H1 (cell line): Measurements from ENCODE around the gene OLFML2B. TPM values are rescaled to one million over a fixed set of nuclear protein-coding genes. Genes with fewer than 3 reads are reported as not detected.

Experiments used
- CTCF ChIA-PET: fragments of 300-600 bp; sonication (Branson Sonifier 250); formaldehyde crosslinking; loops from one replicate; lab custom pipeline; 2021; ENCODE audit not compliant: partially characterized antibody; lab: Charles Lee
- POLR2A ChIA-PET: fragments of 300-600 bp; sonication (Branson Sonifier 250); formaldehyde crosslinking; loops from one replicate; lab custom pipeline; 2021; ENCODE audit warnings: inconsistent platforms; ENCODE audit not compliant: partially characterized antibody; lab: Charles Lee
- DNase-seq, 2 experiments: peaks; one replicate each; pipeline versions ENCODE4 v3.0.0 to v3.0.0-alpha.2; 2010 to 2022; ENCODE audit warnings: low spot score in 2 of 2, low read depth in 1 of 2, mixed read lengths in 1 of 2
- FAIRE-seq: peaks from 2 replicates; lab custom pipeline; 2011; peaks lifted over from hg19 to GRCh38; lab: Jason Lieb, UNC
- H2AFZ ChIP-seq: 2 replicates; pipeline ENCODE4 v1.8.1; 2012; ENCODE audit warnings: low read length, inconsistent platforms
- H2AK5ac ChIP-seq: 2 replicates; pipeline ENCODE4 v1.6.1; 2013; ENCODE audit warnings: low read depth, low read length
- H2BK120ac ChIP-seq: replicated peaks from 2 replicates; pipeline ENCODE3; 2013; ENCODE audit warnings: low read depth, low read length, inconsistent platforms
- H2BK12ac ChIP-seq: 2 replicates; pipeline ENCODE4 v1.6.1; 2013; ENCODE audit warnings: low read depth, low read length
- H2BK15ac ChIP-seq: 2 replicates; pipeline ENCODE4 v1.6.1; 2013; ENCODE audit warnings: low read length
- H2BK20ac ChIP-seq: 2 replicates; pipeline ENCODE4 v1.6.1; 2013; ENCODE audit warnings: low read length
- H2BK5ac ChIP-seq: 2 replicates; pipeline ENCODE4 v1.6.1; 2013; ENCODE audit warnings: low read depth, low read length
- H3K14ac ChIP-seq: 2 replicates; pipeline ENCODE4 v1.6.1; 2013; ENCODE audit warnings: inconsistent platforms; ENCODE audit not compliant: insufficient read length
- H3K18ac ChIP-seq: 2 replicates; pipeline ENCODE4 v1.6.1; 2013; ENCODE audit warnings: low read length; ENCODE audit errors: extremely low read depth
- H3K23ac ChIP-seq: 2 replicates; pipeline ENCODE4 v1.6.1; 2013; ENCODE audit warnings: inconsistent platforms; ENCODE audit not compliant: insufficient read length
- H3K23me2 ChIP-seq: 2 replicates; pipeline ENCODE4 v1.6.1; 2013; ENCODE audit warnings: low read depth, low read length
- H3K27ac ChIP-seq: 2 replicates; pipeline ENCODE4 v1.6.1; 2011; ENCODE audit warnings: low read depth, low read length, inconsistent platforms
- H3K27me3 ChIP-seq, 4 experiments: replicated peaks in 1 of 4; 1 replicate in 1 of 4; 2 replicates in 3 of 4; pipeline versions ENCODE4 v1.6.1 to v1.8.1; 2011 to 2013; ENCODE audit warnings: low read length in 3 of 4, mild to moderate bottlenecking in 3 of 4, inconsistent platforms in 2 of 4, mixed read lengths in 2 of 4, moderate library complexity in 1 of 4; ENCODE audit not compliant: control insufficient read depth in 3 of 4, insufficient read depth in 3 of 4; ENCODE audit errors: extremely low read depth in 1 of 4
- H3K36me3 ChIP-seq, 4 experiments: 2 replicates each; pipeline versions ENCODE4 v1.6.1 to v1.8.1; 2011 to 2013; ENCODE audit warnings: mild to moderate bottlenecking in 4 of 4, low read length in 3 of 4, moderate library complexity in 2 of 4, control low read depth in 1 of 4, inconsistent platforms in 1 of 4; ENCODE audit not compliant: insufficient read depth in 4 of 4, control insufficient read depth in 2 of 4
- H3K4ac ChIP-seq: replicated peaks from 2 replicates; pipeline ENCODE3; 2013; ENCODE audit warnings: low read length, low read depth, mixed read lengths, inconsistent platforms; ENCODE audit not compliant: insufficient read length
- H3K4me1 ChIP-seq, 4 experiments: replicated peaks in 1 of 4; 1 replicate in 1 of 4; 2 replicates in 3 of 4; pipeline versions ENCODE4 v1.6.1 to v1.8.1; 2011 to 2013; ENCODE audit warnings: low read length in 3 of 4, inconsistent platforms in 2 of 4, mixed read lengths in 1 of 4; ENCODE audit not compliant: insufficient read depth in 4 of 4, control insufficient read depth in 3 of 4
- H3K4me2 ChIP-seq, 2 experiments: 2 replicates each; pipeline versions ENCODE4 v1.6.1 to v1.8.1; 2011 to 2013; ENCODE audit warnings: low read depth in 2 of 2, low read length in 2 of 2, control low read depth in 1 of 2, inconsistent platforms in 1 of 2, mild to moderate bottlenecking in 1 of 2; ENCODE audit not compliant: insufficient read depth in 1 of 2
- H3K4me3 ChIP-seq, 4 experiments: fragments of 200-600, 300-600 bp in 1 of 4; sonication (generic), shearing (Covaris generic), sonication (Bioruptor Twin) in 1 of 4; 2 replicates each; pipeline versions ENCODE4 v1.5.1 to v1.8.1; 2011 to 2016; ENCODE audit warnings: low read length in 4 of 4, low read depth in 3 of 4, control low read depth in 2 of 4, inconsistent platforms in 2 of 4, mild to moderate bottlenecking in 2 of 4, mixed read lengths in 1 of 4, moderate library complexity in 1 of 4; ENCODE audit not compliant: insufficient read depth in 2 of 4; ENCODE audit errors: extremely low read depth in 1 of 4
- H3K56ac ChIP-seq: replicated peaks from 2 replicates; pipeline ENCODE3; 2013; ENCODE audit warnings: low read depth, mild to moderate bottlenecking, mixed read lengths, low read length, inconsistent platforms; ENCODE audit not compliant: insufficient read length
- H3K79me1 ChIP-seq: 2 replicates; pipeline ENCODE4 v1.6.1; 2013; ENCODE audit warnings: low read depth, low read length, control low read depth
- H3K79me2 ChIP-seq, 2 experiments: 2 replicates each; pipeline versions ENCODE4 v1.6.1 to v1.8.1; 2012 to 2013; ENCODE audit warnings: low read length in 2 of 2, mild to moderate bottlenecking in 2 of 2, inconsistent platforms in 1 of 2; ENCODE audit not compliant: insufficient read depth in 2 of 2, control insufficient read depth in 1 of 2
- H3K9ac ChIP-seq, 4 experiments: replicated peaks in 1 of 4; 1 replicate in 1 of 4; 2 replicates in 3 of 4; pipeline versions ENCODE4 v1.6.1 to v1.8.1; 2011 to 2013; ENCODE audit warnings: low read depth in 3 of 4, low read length in 3 of 4, control low read depth in 2 of 4, mild to moderate bottlenecking in 2 of 4, moderate library complexity in 2 of 4, inconsistent platforms in 1 of 4; ENCODE audit errors: extremely low read depth in 1 of 4
- H3K9me3 ChIP-seq, 2 experiments: 2 replicates each; pipeline versions ENCODE4 v1.6.1 to v1.8.1; 2012 to 2013; ENCODE audit warnings: mild to moderate bottlenecking in 2 of 2, moderate library complexity in 2 of 2, control low read depth in 1 of 2, inconsistent platforms in 1 of 2, low read depth in 1 of 2, low read length in 1 of 2, mixed read lengths in 1 of 2; ENCODE audit not compliant: insufficient read depth in 2 of 2
- H4K20me1 ChIP-seq, 2 experiments: replicated peaks in 1 of 2; 2 replicates each; pipeline versions ENCODE3 to v1.8.1; 2011 to 2013; ENCODE audit warnings: inconsistent platforms in 2 of 2, low read length in 2 of 2, mild to moderate bottlenecking in 1 of 2; ENCODE audit not compliant: insufficient read depth in 2 of 2, control insufficient read depth in 1 of 2
- H4K5ac ChIP-seq: 2 replicates; pipeline ENCODE4 v1.6.1; 2013; ENCODE audit warnings: low read length, low read depth, mixed read lengths, inconsistent platforms; ENCODE audit not compliant: insufficient read length
- H4K8ac ChIP-seq: 2 replicates; pipeline ENCODE4 v1.8.0; 2013; ENCODE audit warnings: mild to moderate bottlenecking, moderate library complexity, low read length, inconsistent platforms; ENCODE audit not compliant: insufficient read depth; ENCODE audit errors: extremely low read depth
- H4K91ac ChIP-seq: replicated peaks from 2 replicates; pipeline ENCODE3; 2013; ENCODE audit warnings: low read length, mixed read lengths, inconsistent platforms; ENCODE audit not compliant: insufficient read length
- WGBS, 2 experiments: shearing (Covaris generic) in 1 of 2; methylation state at CpG; one replicate each; pipeline versions ENCODE4 v1.1.6 to v1.1.7; 2013 to 2015; ENCODE audit warnings: low lambda C conversion rate in 2 of 2, mixed read lengths in 2 of 2, inconsistent platforms in 1 of 2, low coverage in 1 of 2, missing lambda C conversion rate in 1 of 2; ENCODE audit not compliant: insufficient replicate concordance in 2 of 2, insufficient coverage in 1 of 2, insufficient read length in 1 of 2; ENCODE audit errors: extremely low coverage in 1 of 2, missing lambda C conversion rate in 1 of 2; 5-methylcytosine and 5-hydroxymethylcytosine counted together
- polyA plus RNA-seq, 7 experiments: library from polyadenylated mRNA; depleted of rRNA in 3 of 7; stranded (reverse) in 5 of 7; unstranded in 2 of 7; fragments of >200 nt in 5 of 7; fragments of 200-250 nt in 2 of 7; gene quantifications; 1 replicate in 5 of 7; 2 replicates in 1 of 7; 4 replicates in 1 of 7; pipeline versions ENCODE4 v1.2.1 to v1.2.3, GENCODE V29; 2011 to 2013; ENCODE audit warnings: missing spikeins in 2 of 7, mixed read lengths in 2 of 7
- total RNA-seq: library from RNA; stranded (reverse); fragmentation: NEBNext Ultra II Directional; extraction: Animal tissue kit (Norgen Biotek cat#: 25700); gene quantifications from 2 replicates; pipeline ENCODE4 v1.2.1, GENCODE V29; 2021

Gene OLFML2B
- total and polyA plus RNA-seq, 2 of the 8 experiments (the other 6 are each of a cell fraction or from before 2014, with no cell fraction given), result 6.5 to 10.4 TPM

DNA sequence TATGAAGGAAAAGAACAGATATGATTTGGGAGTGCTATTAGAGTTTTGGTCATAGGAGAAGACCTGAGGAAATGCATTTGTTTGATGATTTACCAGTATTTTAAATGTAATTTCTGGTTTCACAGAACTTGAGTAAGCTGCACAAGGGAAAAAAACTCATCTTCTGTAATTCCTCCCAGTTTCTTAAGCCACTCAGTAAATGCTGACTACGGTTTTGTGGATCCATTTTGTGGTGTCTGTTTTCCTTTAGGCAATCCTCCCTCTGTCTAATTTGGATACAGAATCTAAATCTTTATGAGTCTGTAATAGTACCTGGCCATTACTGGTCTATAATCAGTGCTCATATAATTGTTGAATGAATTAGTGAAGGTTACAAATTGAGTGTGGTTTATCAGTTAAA is 72.0 kb downstream of the OLFML2B start:
- Histone ChIP-seq H2BK15ac (no peak overlapping the region), H3K9ac (no peak overlapping the region), H4K91ac (no peak overlapping the region), H3K23ac (no peak overlapping the region), H4K8ac (no peak overlapping the region), H3K14ac (no peak overlapping the region), H4K20me1 (no peaks in the 10 kb centered on the region), H3K23me2 (no peaks in the 10 kb centered on the region), H3K27ac (no peak overlapping the region), H3K56ac (no peak overlapping the region), H2BK120ac (no peak overlapping the region), H2AK5ac (no peak overlapping the region), H3K27me3 (no peaks in the 10 kb centered on the region), H4K5ac (no peak overlapping the region), H3K36me3 (no peaks in the 10 kb centered on the region), H2AFZ (no peak overlapping the region), H2BK5ac (no peak overlapping the region), H3K9me3 (no peaks in the 10 kb centered on the region), H3K4me1 (peaks cover 0 to 7% (median 4%) of the 10 kb centered on the region in 4 experiments; a peak in 4 of 7 replicates), H3K4me3 (no peak overlapping the region), H2BK20ac (no peak overlapping the region), H3K79me1 (no peaks in the 10 kb centered on the region), H3K18ac (no peak overlapping the region), H3K4me2 (no peak overlapping the region), H3K79me2 (no peaks in the 10 kb centered on the region), H3K4ac (no peak overlapping the region), H2BK12ac (no peak overlapping the region)
- FAIRE-seq (no peak), DNase-seq (no peak)
- WGBS, 2 experiments, result 74% methylated on average over 1 of the region's 1 CpG; no CpG with 5 or more reads in 1 of the 2 experiments
- ChIA-PET POLR2A (no interaction called here), CTCF (no interaction called here)
